CD1c-positive myeloid dendritic cell (primary cell): Measurements from ENCODE around the gene DENND1A.

Experiments used
- DNase-seq: peaks from one replicate; pipeline ENCODE4 v3.0.0-alpha.2; 2016; ENCODE audit errors: extremely low spot score

The DENND1A gene

GRCh38 chr9:123863164-123863855 lies 66.6 kb downstream of the DENND1A start:
- DNase-seq, result no peak

GRCh38 chr9:123861756-123862120 lies 68.2 kb downstream of the DENND1A start:
- no peak for DNase-seq

DNA sequence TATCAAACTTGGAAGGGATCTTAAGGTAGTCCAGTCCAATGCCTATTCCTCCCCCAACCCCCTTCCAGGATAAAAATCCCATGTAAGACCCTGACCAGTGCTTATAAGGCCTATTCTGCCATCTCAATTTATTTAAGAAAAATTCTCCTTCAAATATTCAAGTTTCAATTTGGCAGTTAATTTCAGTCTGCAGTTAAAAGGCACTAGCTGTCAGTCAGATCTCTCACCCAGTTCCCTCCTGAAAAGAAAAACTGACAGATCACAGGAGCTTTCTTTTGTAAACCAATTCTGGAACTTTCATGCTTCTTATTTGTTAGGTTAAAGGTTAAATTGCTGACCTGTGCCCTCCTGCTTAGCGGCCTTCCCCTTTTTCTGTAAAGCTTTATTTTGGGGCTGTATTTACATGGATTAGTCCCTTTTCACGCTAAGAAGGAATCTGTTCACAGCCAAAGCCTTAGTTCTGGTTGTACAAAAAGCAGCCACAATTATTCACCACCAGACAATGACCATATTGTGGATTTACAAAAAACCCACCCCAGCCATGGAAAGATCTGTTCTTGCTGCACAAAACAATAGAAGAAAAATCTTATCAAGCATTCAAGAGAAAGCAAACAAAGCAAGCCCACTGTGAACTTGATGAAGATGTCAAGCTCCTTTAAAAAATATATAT lies 68.7 kb downstream of the DENND1A start:
- peak; percentile 12 for DNase-seq

DNA sequence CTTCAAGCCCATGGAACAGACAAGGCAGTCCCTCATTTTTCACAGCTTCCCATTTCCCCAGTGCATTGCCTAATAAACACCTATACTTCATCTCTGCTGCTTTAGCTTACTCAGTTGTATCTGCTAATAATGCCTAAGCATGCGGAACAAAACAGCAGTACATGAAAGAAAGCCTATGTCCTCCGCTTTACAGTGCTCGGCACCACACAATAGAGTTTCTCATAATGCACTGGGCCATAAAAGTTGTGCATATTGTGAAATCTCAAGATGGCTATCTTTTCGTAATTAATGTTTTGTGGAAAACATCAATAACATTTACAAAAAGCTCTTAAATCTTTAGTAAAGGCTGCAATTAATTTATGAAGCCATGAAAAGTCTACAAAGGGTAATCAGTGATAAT lies 69.3 kb downstream of the DENND1A start:
- DNase-seq, result no peak

- no peak for DNase-seq
Observed at GRCh38 chr9:123852403-123852802, 77.5 kb downstream of the DENND1A start.

DNA sequence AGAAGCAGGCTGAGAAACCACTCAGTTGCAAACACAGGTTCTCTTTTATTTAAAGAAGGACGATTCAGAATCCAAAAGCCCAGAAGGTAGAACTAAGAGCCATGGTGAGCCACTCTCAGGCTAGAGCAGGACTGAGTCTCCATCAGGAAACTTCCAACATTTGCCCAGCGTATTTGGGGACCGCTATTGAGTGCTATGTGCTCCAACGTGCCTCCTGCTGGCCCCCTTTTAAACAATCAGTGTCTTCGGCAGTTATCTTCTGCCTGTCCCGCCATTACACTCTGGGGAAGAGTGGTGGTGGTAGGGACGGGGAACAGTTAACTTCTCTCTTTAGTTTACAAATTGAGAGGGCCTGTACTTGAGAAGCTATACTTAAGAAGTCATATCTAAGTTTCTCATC lies 78.1 kb downstream of the DENND1A start:
- no peak for DNase-seq

- DNase-seq, result no peak
Observed at GRCh38 chr9:123848447-123849085, 81.4 kb downstream of the DENND1A start.

GRCh38 chr9:123846966-123847365 lies 83.0 kb downstream of the DENND1A start:
- no peak for DNase-seq

DNA sequence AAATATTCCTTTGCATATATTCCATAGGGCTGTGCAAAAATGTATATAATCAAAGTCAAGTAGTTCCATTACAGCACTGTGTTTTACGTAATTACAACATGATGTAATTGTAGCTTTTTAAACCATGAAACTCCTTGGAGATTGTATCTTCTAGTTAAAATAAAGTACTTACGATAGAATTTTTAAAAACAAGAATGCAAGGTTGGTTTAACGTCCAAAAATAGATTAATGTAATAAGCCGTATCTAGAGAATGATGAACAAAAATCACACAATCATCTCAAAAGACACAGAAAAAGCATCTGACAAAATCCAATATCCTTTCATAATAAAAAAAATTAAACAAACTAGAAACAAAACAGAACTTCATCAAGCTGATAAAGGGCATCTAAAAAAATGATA lies 86.2 kb downstream of the DENND1A start:
- DNase-seq, result no peak

DNA sequence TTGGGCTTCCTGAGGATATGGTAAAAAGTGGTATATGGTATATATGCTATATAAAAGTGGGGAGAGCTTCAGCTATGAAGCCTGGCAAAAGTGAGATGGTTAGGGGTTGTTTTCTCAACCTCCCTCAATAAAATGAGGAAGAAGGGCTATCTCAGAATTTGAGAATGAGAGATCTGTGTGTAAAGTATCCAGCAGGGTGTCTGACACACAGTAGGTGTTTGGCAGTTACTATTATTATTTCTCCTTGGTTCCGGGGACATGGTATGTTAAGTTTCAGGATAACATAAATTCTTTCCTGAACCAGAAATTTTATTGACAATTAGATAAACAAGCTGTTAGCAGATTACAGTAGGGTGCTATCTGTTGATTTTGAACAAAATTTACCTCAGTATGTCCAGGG lies 94.1 kb downstream of the DENND1A start:
- no peak for DNase-seq

DNA sequence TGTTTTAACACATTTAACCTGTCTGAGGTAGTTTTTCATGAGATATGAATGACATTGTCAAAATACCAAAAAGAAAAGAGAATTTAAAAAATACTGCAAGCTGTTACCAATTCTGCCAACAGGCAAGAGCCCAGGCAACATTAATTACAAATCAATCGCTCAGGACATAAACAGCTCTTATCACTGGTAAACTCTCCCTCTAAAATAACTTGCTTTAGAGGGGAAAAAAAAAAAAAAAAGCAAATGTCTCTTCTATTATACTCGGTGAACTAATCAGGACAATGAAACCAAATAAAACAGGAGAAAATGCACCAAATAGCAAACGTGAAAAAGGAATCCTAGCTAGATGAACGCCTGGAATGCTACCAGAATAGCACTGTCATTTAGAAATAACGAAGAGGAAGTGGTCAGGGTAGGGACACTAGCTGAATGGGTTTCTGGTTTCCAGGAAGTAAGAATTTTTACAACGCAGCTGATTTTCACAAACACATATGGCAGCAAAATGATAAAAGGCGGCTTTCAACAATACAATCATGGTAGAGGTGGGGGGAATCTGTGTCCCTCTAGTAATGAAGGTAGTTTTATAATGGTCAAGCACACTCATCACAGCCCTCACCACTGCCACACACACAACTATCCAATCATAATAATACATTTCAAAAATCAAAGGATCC lies 94.9 kb downstream of the DENND1A start:
- DNase-seq, result peak; percentile 85

DNA sequence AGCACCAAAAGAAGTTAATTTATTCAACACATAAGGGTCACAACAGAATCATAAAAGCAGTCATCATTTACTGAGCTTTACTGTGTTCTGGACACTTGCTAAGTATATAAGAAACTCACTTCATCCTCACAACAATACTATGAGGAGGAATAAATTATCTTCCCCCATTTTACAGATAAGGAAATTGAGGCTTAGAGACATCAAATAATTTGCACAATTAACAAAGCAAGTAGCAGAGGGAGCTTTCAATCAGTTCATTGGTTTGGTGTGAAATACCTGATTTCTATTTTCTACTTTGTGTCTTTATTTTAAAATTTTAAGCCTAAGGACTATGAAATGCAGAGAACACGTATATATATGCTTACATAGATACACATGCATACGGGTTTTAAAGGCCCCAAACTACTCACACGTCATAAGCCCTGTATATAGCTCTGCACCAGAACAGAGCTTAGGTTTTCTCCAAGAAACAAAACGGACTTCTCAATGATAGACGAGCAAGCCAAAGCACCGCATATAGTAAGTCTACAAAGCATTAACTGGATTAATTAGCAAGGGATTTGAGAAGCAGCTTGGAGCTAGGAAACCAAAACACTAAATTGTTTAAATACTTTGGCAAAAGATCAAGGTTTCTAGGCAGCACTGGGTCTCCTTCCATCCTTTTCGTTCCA lies 95.6 kb downstream of the DENND1A start:
- DNase-seq, result no peak

DNA sequence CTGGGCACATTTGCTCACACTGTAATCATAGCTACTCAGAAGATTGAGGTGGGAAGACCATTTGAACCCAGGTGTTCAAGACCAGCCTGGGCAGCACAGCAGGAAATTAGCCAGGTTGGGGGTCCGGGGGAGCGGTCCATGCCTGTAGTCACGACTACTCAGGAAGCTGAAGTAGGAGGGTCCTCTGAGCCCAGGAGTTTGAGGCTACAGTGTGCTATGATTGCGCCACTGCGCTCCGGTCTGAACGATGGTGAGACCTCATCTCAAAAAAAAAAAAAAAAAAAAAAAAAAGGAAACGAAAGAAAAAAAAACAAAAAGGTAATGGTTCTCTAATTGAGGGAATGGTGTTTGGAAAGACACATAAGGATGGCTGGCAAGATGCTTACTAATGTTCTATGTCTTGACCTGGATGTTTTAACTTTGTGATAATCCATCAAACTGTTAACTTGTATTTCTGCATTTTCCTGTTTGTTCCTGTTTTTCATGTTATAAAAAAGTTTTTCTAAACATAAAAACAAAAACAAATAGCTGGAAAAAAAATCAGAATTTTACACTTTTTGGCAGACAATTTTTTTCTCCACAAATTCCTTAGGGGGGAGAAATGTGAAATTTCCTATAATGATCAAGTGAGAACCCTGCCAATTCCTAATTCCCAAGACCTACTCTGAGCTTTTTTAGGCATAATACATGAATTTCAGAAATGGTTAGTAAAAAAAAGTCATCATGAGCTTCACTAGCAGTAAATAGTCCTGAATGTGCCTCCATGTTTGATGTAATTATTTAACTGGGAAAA lies 96.9 kb downstream of the DENND1A start:
- peak; percentile 43 for DNase-seq

DNA sequence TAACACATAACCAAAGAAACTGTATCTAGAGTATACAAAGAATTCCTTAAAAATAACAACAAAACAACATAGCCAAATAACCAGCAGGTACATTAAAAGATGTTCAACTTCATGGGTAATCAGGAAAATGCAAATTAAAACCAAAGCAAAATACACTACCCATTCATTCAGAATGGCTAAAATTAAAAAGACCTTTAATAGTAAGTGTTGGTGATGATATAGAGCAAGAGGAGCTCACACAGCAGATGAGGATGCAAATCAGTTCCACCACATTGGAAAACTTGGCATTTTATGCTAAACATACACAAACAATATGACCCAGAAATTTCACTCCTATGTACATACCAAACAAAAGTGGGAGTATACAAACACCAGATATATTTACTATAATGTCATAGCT lies 97.8 kb downstream of the DENND1A start:
- DNase-seq, result no peak

GRCh38 chr9:123828449-123828848 lies 101.5 kb downstream of the DENND1A start:
- no peak for DNase-seq

- no peak for DNase-seq
Observed at GRCh38 chr9:123825342-123826060, 104.4 kb downstream of the DENND1A start.

DNA sequence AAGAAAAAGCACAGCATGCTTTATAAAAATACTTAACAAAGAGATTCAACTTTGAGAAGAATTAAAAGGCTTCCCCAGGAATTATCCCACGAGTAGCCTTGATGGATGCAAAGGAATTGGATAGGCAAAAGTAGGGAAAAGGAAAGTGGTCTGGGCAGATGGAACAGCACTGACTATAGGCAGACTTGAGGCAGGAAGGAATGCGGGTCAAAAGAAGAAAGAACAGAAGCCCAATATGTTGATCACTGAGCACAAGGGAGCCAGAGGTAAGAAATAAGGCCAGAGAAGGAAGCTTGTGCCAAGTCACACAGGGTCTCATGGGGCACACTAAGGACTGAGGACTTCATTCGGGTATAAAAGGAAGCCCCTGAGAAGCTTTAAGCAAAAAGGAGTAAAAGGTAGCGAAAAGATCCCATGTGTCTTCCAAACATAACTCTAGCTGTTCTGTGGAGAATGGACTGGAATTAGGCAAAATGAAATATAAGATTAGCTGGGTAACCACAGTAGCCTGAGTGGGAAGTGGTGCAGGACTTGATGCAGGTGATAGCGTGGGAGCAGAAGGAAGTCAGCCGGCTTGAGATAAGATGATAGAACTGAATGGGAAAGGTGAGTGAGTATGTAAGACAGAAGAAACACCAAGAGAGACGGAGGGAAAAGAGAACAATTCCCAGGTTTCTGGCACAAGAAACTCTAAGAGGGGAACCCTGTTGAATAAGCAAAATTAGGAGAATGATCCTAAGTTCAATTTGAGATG lies 106.6 kb downstream of the DENND1A start:
- no peak for DNase-seq

DNA sequence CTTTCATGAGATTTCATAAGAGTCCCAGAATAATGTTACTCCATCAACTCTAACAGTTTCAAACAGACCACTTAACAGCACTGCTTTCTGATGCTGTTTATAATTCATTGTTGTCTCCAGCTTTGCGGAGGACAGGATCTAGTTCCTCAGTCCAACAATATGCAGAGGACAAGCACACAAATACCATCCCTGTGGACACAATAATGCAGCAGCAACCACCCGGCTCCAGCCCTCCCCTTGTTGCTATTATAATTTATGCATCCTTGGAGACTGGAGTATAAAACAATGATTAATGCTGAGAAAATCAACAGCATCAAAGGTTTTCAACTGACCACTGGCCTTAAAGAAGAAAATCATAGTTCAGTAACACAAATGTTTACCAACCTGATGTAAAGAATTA lies 108.3 kb downstream of the DENND1A start:
- no peak for DNase-seq

DNA sequence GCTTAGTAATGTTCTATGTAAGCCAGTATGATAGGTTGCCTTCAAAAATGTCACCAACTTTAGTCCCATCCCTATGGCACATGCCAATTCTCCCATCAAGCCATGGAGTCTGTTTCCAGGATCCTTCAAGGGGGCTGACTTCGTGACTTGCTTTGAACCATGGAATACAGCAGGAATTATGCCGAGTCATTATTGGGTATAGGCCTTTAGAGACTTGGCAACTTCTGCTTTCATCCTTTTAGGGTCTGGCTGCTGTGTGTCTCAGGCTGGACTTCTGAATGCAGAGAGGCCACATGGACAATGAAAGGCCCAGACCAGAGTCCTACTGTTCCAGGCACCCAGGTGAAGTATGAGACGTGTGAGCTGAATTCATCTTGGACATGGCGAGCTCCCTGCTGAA lies 109.8 kb downstream of the DENND1A start:
- DNase-seq, result peak; percentile 15
